Measurements from ENCODE around the gene SLC1A4.

DNA sequence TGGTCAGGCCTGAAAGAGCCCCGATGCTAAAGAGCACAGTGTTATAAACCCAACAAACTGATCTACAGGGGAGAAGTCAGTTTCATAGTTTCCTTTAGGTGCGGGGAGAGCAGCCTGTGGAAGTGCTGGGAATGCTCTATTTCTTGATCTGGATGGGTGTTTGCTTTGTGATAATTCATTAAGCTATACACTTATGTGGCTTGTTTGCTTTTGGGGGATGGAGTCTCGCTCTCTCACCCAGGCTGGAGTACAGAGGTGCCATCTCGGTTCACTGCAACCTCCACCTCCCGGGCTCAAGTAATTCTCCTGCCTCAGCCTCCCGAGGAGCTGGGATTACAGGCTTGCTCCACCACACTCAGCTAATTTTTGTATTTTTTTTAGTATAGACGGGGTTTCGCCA lies 37.0 kb downstream of the SLC1A4 start:
- TF ChIP-seq POLR2AphosphoS5 (IDR thresholded peaks at IDR 0.05) (no peak), CTCF (IDR thresholded peaks at IDR 0.05) (no peak), EP300 (IDR thresholded peaks at IDR 0.05) (no peak)
